GM12872 (cell line): Measurements from ENCODE around the gene ST6GALNAC1.

ENCODE experiments used
- CTCF ChIP-seq: IDR thresholded peaks from 3 replicates; pipeline ENCODE4 v1.5.1; 2011; ENCODE audit warnings: low read depth, mild to moderate bottlenecking, low read length, moderate library complexity; ENCODE audit not compliant: insufficient read depth

ST6GALNAC1 gene

GRCh38 chr17:76643553-76644148 is at the start of gene ST6GALNAC1:
ST6GALNAC1 (minus strand) TSS chr17:76643757; CDS start chr17:76643638, 119 bp downstream.
- TF ChIP-seq CTCF, result no peak

- no peak for TF ChIP-seq CTCF
Observed at GRCh38 chr17:76691379-76692191, 48.0 kb upstream of the ST6GALNAC1 start.

GRCh38 chr17:76690596-76691280 is 47.2 kb upstream of the ST6GALNAC1 start:
- no peak for TF ChIP-seq CTCF

- no peak for TF ChIP-seq CTCF
Observed at GRCh38 chr17:76689859-76690258, 46.3 kb upstream of the ST6GALNAC1 start.

- TF ChIP-seq CTCF, result no peak
Observed at GRCh38 chr17:76688165-76688622, 44.6 kb upstream of the ST6GALNAC1 start.

GRCh38 chr17:76687298-76688164 is 44.0 kb upstream of the ST6GALNAC1 start:
- TF ChIP-seq CTCF, result no peak
